GM19452 (cell line): ENCODE results near the gene MBLAC1.

Experiments
- ATAC-seq: cut with Tn5 transposase; IDR thresholded peaks from one replicate; pipeline ENCODE4 v1.9.1; 2021; ENCODE audit not compliant: unreplicated experiment

MBLAC1 gene

DNA sequence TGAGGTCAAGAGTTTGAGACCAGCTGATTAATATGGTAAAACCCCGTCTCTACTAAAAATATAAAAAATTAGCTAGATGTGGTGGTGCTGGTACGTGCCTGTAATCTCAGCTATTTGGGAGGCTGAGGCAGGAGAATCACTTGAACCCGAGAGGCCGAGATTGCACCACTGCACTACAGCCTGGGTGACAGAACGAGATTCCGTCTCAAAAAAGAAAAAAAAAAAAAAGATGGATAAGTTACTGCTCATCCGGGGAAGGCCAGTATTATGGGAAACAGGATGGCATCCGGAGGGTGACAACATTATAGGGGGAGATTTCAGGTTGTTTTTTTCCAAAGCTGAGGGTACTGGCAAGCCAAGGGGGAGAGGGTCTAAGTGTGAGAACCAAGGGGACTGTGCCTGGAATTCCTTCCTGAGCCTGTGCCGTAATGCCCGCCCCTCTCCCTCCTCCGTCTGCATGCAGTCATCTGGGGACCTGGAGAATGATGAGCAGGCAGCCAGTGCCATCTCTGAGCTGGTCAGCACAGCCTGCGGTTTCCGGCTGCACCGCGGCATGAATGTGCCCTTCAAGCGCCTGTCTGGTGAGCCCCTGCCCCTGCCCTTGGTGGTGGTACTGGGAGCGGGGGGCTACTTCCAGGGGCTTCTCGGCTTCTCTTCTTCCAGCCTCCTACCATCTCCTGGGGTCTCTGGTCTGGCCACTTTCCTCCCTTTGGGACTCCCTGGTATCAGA lies 26.3 kb downstream of the MBLAC1 start:
- no peak for ATAC-seq

DNA sequence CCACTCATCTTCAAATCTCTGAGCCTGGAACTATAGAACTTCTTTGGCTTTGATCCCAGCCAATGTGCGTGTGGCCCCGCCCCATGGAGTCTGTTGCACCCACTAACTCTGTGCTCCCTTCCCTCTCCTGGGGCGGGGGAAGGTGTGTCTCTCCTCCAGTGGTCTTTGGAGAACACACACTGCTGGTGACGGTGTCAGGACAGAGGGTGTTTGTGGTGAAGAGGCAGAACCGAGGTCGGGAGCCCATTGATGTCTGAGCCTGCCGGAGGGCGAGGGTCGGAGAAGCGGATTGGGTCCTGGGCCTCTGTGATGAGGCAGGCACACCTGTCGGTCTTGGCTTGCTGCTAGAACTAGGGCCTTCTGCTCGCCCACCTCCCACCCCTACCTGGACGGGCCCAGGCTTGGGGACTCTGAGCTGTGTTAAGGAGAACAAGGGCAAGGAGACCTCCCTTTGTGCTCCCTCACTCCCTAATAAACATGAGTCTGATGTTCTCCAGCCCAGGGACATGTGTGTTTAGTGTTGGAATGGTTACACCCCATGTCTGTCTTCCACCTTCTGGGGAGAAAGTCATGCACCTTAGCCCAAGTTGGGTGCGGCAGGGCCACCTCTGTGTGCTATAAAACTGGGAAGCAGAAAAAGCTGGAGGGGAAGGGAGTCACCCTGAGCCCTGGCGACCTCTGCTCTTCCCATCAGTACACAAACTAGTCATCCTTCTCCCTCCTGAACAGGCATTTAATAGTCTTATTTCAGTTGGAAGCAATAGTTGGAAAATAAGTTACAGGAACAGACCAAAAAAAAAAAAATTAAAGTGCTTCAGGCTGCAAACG lies 27.2 kb downstream of the MBLAC1 start:
- no peak for ATAC-seq

DNA sequence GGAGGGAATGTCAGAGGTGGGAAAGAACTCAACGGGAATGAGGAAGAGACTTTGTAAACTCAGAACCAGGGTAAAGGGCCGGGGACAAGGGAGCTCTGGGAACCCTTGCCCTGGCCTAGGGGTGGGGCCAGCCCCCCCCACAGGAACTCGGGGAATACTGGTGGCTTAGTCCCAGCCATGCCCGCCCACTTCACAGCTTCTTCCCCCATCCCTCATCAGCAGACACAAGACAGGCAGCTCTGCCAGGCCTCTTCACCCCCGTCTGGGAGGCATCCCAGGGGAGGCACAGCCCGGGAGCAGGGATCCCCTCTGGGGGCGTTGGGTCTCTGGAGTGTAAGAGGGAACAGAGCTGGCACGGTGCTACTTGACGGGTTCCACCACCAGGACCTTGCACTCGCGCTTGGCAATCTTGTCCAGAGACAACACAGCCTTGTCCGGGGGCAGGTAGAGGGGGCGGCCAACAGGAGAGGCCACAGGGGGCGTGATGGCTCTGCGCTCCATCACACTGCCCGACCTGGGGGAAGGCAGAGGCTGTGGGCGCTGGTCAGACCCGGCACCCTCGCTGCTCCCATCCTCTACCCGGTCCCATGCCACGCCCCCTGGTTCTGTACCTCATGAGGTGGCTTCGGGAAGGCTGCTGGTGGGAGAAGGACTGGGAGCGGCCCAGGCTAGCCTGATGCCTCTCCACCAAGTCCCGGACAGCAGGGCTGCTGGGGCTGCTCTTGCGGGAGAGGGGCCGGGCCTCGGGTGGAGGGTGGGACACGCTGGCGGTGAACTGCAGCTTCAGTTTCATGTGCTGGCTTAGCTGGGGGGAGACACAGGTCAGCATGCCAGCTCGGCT lies 28.1 kb downstream of the MBLAC1 start:
- no peak for ATAC-seq

DNA sequence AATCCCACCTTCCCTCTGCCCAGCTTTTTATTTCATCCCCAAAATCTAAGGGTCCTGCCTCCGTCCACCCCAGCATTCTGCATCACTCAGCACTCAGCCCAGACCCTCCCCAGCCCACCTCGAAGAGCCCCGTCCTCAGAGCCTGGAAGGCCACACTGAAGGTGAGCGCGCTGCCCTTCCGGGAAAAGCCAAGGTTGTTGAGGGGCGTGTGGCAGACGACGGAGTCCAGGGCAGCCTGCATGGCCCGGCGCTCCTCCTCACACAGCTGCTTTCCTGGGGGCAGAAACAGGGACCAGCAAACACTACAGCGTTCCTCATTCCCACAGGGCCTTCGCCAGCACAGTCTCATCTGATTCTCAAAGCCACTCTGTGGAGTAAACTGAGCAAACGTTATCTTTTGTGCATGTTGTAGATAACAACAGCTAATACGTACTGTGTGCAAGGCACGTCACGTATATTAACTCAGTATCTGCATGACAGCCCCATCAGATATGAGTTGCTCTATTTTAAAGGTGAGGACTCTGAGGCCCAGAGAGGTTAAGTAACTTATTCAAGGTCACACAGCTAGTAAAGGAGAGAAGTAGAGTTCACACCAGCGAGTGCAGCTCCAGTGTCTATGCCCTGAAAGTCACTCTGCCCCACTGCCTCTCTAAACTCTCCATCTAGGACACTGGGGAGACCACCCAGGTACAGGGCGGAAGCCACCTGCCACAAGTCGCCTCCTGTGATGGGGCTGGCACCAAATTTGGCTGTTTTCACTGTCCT lies 29.0 kb downstream of the MBLAC1 start:
- ATAC-seq = no peak

DNA sequence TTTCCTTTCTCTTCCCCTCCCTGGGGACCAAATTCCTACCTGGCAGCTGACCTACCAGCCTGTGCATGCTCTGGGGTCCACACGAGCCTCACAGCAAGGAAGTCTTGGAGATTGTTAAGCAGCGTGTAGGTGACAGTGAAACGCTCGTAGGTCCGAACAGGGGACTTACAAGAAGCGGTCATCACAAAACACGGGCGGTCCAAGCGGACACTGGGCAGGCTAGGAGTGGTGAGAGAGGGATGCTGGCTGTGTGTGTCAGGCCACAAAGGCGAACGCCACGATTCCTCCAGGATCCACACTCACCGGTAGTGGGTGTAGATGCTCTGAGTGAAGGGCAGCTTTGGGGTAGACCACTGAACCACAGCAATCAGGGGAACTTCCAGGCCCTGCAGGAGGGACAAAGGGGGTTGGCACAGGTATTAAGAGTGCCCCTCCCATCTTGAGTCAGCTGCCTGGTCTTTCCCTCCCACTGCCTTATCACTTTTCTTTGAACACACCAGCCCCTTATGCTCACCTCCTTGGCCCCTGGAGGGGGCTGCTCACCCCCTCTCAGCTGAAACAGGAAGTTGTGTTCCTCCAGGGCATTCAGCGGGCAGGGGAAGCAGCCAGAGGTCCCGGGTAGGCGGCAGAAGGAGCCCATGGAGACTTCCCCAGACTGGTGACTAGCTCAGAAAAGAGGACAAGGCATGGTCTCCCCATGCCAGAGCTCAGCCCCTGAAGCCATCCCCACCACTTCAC lies 29.7 kb downstream of the MBLAC1 start:
- ATAC-seq = no peak

DNA sequence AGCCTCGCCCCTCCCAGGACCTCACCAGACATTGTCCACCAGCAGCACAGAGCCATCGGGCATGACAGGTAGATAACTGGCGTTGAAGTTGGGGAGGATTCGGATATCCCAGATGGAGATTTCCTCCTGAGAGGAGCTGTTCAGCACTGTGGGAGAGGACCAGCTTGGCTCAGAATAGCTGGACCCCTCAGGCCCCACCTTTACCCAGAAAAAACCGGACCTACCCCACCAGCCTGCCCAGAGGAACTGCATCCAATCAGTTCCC lies 30.2 kb downstream of the MBLAC1 start:
- ATAC-seq = no peak

DNA sequence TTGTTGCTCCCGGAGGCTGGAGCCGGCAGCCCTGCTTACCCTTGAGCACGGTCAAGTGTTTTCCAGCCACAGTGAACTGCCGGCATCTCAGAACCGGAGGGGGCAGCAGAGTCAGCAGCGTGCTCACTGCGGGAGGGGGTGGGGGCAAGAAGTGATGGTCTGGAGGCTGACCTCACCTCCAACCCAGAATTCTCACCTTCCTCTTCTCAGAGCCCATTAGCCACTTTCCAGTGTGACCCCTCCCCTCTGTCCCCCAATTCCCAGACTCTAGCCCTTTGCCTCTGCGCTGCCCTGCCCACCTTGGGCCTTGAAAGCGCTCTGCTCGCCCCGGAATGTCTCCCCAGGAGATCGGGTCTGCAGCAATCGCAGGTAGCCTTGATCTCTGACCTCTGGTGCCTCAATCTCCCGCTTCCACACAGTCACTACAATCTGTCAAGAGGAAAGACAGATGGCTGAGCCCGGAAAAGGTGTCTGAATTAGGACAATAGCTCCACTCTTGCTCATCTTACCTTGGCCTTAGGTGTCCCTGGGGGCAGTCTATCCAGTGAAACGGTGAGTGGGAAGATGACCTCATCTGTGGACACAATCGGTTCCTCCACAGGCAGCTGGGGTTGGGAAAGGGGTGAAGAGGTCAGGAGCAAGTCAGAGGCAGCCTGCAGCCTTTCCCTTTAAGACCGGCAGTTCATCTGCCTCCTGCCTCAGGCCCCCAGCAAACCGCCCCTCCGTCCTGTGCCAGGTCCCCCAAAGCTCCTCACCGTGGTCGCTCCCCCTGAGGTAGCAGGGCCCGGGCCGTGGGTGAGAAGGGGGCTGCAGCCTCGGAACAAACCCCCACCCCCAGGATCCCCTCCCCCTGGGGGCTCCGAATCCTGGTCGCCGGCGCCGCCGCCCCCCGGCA lies 30.8 kb downstream of the MBLAC1 start:
- ATAC-seq = no peak

DNA sequence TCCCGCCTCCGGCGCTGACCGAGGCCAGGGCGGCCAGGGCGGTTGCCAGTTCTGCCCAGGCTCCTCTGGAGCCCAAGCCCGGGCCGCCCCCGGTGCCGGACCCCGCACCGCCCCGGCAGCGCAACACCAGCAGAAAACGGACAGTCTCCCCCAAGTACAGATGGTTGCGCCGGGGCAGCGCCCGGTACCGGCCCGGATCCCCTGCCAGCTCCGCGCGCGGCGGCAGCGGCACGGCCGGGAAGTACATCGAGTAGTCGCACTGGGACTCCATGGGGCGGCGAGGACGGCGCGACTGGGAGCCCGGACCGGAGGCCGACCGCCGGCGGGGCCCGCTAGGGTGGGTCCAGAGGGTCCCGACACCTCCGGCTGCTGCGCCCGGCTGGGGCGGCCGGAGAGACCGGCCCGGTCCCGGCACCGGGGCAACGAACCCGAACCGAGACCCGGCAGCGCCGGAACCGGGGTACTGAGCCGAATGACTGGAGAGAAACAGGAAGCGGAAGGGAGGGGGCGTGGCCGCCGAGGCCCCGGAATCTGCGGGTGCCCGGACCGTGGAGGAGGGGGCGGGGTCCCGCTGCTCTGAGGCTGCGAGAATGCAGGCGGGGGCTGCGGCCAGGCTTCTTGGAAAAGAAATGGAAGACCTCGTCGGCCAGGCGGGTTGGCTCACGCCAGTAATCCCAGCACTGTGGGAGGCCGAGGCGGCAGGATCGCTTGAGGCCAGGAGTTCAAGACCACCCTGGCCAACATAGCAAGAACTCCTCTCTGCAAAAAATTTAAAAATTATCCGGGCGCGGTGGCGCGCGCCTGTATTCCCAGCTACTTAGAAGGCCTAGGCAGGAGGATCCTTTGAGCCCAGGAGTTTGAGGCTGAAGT lies 31.7 kb downstream of the MBLAC1 start, which contains the start of gene TRAPPC14:
TRAPPC14 (minus strand) TSS at position 495 of the 870 bp plus-strand sequence; CDS start at position 271, 224 bp downstream.
- peak; percentile 82 for ATAC-seq

DNA sequence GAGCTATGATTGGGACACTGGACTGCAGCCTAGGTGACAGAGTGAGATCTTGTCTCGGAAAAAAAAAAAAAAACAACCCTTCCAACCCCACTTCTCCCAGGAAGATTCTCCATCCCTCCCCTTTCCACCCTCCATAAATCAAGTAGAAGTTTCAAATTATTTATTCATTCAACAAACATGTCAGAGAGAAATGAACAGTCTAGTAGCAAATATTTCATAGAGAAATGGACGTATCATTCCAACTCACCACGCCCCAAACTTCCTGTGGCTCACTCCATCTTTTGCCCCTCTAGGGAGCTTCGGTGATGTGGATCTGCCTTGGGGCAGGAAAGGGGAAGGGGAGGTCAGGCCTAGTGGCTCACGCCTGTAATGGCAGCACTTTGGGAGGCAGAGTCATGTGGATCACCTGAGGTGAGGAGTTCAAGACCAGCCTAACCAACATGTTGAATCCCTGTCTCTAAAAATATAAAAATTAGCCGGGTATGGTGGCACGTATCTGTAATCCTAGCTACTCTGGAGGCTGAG lies 32.4 kb downstream of the MBLAC1 start:
- ATAC-seq = no peak

DNA sequence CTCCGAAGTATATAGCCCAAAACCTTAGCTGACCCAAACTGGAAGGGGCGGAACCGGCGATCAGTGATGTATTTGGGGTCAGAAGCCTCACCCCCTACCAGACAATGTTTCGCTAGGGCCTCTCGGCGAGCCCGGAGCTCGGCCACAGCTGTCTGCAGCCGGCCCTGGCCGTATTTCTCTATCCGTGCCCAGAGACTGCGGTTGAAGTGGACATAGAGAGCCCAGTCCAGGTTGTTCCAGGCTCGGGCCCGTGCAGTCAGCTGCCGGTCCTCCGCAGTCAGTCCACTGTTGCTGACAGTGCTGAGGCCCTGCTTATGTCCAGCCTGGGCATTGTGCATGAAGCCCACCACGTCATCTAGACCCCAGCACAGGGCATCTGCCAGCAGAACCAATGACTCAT lies 33.3 kb downstream of the MBLAC1 start:
- no peak for ATAC-seq

DNA sequence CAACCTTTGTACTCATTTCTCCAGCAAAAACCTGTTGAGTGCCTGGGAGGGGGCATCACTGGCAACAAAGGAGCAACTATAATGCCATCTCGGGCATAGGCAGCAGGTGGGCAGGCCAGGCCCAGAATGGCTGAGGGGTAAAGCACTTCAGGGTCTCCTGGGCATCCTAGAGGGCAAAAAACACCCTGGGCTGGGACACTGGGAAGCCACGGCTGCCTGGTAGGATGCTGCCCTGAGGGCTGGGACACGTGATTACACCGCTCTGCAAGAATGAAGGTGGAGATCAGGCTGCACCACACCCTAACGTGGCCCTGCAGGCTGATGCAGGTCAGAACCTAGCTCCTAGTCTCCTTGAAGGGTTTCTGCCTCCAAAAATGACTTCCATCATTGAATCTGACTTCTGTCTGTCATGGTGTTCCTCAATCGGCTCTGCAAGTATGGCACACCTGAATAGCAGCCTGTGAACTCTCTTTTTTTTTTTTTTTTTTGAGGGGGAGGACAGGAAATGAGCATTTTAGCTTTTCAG lies 36.3 kb downstream of the MBLAC1 start:
- no peak for ATAC-seq

DNA sequence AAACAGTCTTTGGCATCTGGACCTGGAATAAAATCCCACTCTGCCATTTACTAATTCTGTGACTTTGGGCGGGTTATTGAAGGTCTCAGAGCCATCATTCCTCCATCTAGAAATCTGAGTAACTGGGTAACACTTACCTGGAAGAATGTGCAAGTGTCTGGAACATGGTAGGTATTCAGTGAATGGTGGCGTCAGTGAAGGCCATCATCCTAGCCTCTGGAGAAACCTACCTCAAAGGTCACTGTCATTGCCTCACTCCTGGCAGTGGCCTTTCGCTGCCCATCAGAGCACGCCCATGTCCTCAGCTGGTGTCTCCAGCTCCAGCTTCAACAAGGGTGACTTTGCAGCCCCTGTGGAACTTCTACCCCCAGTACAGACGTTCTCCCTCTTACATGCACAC lies 37.1 kb downstream of the MBLAC1 start:
- ATAC-seq = no peak

DNA sequence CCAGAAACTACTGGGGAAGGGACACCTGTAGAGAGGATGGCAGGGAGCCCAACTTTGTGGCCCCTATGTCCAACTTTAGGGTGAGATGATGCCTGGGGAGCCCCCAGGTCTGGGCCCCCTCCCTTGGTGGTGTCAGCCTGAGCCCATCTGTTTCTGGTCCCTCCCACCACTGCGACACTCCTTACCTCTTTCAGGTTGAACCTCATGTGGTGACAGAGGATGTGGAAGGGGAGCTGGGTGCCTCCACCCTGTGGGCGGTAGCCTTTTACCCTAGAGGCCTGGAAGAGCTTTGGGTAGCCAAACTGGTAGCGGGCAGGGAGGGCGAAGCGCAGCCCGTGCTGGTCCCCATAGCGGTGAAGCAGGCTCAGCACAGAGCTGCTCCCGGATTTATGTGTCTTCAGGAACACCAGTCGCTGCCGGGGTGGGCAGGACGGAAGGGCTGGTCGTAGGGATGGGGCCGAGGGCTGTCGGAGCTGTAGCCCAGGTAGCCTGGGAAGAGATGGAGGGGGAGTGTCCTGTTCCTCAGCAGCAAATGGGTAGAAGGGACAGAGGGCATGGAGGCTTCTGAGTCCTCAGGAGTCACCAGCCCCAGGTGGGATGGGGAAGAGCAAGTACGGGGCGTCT lies 39.7 kb downstream of the MBLAC1 start:
- ATAC-seq = no peak

DNA sequence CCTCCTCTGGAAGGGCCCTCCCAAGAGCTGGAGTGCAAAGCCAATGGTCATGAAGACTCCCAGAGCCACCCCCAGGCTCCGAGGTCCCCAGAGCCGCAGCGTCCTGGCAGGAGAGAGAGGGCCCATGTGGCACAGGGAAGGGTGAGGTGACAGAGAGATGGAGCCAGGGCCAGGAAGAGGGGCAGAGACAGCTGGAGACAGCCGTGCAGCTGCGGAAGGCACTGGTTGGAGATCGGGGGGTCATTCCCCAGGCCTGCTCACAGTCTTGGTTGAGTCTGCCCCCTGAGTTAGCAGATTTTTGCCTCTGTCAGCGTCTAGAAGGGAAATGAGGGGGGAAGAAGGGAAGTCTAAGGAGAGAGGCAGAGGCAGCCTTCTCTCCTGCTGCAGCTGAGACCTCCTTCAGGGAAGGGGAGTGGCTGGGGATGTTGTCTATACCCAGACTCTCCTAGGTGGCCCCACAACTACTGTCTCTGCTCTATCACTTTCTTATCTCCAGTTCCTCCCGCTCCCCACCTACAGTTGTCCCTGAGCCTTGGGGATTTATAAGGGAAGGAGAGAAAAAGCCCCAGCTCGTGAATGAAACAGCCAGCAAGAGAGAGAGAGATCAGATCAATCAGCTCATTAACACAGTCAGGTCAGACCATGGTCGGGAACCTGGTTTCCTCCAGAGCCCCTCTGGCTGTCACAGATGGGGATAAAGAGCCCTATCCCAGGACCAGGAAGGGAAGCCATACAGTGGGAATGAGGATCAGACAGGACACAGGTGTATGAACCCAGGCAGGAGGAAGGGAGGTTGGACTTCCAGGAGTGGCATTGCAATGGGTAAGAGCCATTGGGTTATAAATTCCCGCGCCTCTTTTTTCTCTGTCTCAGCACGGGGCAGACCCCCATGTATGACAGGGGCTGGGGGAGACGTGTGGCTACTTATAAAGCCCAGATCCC lies 40.5 kb downstream of the MBLAC1 start:
- no peak for ATAC-seq

DNA sequence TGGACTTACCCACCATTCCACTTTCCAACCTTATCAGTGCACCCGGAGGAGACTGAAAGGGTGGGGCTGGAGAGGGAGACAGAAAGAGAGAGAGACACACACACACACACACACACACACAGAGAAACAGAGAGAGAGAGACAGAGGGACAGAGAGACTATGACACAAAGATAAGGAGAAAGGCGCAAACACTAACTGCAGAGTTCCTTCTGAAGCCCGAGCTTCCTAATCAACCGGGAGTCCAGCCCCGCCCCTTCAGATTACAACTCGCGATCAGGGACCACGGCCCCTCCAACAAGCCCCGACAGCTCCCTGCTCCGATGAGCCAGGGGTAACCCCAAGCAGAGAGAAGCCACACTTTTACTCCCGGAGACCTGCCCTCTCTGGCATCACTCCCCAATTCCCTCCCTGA lies 41.2 kb downstream of the MBLAC1 start:
- ATAC-seq = no peak

DNA sequence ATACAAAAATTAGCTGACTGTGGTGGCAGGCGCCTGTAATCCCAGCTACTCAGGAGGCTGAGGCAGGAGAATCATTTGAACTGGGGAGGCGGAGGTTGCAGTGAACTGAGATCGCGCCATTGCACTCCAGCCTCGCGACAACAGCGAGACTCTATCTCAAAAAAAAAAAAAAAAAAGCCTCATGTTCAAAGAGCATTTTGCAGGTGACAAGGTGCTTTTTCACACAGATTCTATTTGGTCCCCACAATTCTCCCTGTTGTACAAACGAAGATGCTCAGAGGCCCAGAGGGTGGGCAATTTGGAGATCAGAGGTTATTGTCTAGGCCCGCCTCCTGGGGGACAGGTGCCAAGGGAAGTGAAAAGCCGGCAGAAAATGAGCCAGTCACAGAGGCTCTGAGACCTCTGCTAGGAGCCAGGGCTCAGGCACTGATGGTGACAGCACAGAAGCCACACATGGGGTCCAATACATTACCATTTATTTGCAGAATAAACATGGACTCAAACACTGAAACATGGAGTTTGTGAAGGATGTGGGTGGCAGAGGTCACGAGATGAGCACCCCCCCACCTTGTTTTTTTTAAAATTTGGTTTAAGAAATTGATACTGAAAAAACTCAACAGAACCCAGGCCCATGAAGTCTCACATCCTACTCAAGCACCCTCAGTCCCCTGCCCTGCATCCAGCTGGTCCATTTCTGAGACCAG lies 42.5 kb downstream of the MBLAC1 start:
- ATAC-seq = no peak
